Brain microvascular endothelial cell (primary cell): Measurements from ENCODE around the gene BAIAP2L1.
"Not testable (repeated sequence)": the region's sequence is repeated elsewhere in the genome, so short reads cannot be mapped to it uniquely, and the experiment has no call there.

Experiments used
- DNase-seq: peaks from one replicate; pipeline ENCODE4 v3.0.0-alpha.2; 2020
- H3K27ac ChIP-seq: fragments of 250-450 bp; sonication (Bioruptor Pico); 2 replicates; pipeline ENCODE4 v1.5.1; 2020; ENCODE audit warnings: mild to moderate bottlenecking, moderate library complexity
- H3K27me3 ChIP-seq: fragments of 250-450 bp; sonication (Bioruptor Pico); replicated peaks from 2 replicates; pipeline ENCODE4 v1.5.1; 2020; ENCODE audit warnings: mild to moderate bottlenecking
- H3K36me3 ChIP-seq: fragments of 250-450 bp; sonication (Bioruptor Pico); replicated peaks from 2 replicates; pipeline ENCODE4 v1.5.1; 2020; ENCODE audit warnings: mild to moderate bottlenecking
- H3K4me3 ChIP-seq: 2 replicates; pipeline ENCODE4 v1.5.1; 2011; ENCODE audit warnings: low read depth, mild to moderate bottlenecking, control low read depth, low read length, moderate library complexity
- CTCF ChIP-seq: IDR thresholded peaks from 2 replicates; pipeline ENCODE4 v1.5.1; 2011; ENCODE audit warnings: low read depth, mild to moderate bottlenecking, moderate library complexity, low read length, control low read depth, inconsistent platforms; ENCODE audit errors: missing control alignments
- in situ Hi-C: cut with HindIII; loops from 2 replicates; pipeline ENCODE4 v1.10.0; 2017; ENCODE audit warnings: low sequenced_read_pairs, low pct_ligation_motif_present

Gene BAIAP2L1

GRCh38 chr7:98394377-98394836 lies 6.5 kb downstream of the BAIAP2L1 start:
- peak overlapping the region; percentile 66 for H3K27ac ChIP-seq
- TF ChIP-seq CTCF: no peak
- no peaks in the 10 kb centered on the region for H3K36me3 ChIP-seq
- peak; percentile 81 for DNase-seq
- H3K27me3 ChIP-seq: no peaks in the 10 kb centered on the region
- in situ Hi-C loops: no loop called here
- H3K4me3 ChIP-seq: no peak overlapping the region

- H3K4me3 ChIP-seq: no peak overlapping the region
- no peak for TF ChIP-seq CTCF
- H3K27ac ChIP-seq: no peak overlapping the region
- in situ Hi-C loops: no loop called here
- no peaks in the 10 kb centered on the region for H3K36me3 ChIP-seq
- no peaks in the 10 kb centered on the region for H3K27me3 ChIP-seq
- DNase-seq: no peak
Measured at GRCh38 chr7:98387544-98388226, 13.2 kb downstream of the BAIAP2L1 start.

- no peaks in the 10 kb centered on the region for H3K27me3 ChIP-seq
- no peaks in the 10 kb centered on the region for H3K36me3 ChIP-seq
- H3K27ac ChIP-seq: no peak overlapping the region
- TF ChIP-seq CTCF: no peak
- no peak for DNase-seq
- in situ Hi-C loops: no loop called here
- H3K4me3 ChIP-seq: no peak overlapping the region
Measured at GRCh38 chr7:98387131-98387530, 13.8 kb downstream of the BAIAP2L1 start.

- H3K27ac ChIP-seq, H3K36me3 ChIP-seq, H3K4me3 ChIP-seq, in situ Hi-C loops, DNase-seq, H3K27me3 ChIP-seq: not testable (repeated sequence)
Measured at GRCh38 chr7:98385532-98385931, 15.4 kb downstream of the BAIAP2L1 start.

GRCh38 chr7:98378210-98378819 lies 22.6 kb downstream of the BAIAP2L1 start:
- Histone ChIP-seq H3K36me3 (no peaks in the 10 kb centered on the region), H3K27ac (no peak overlapping the region), H3K27me3 (no peaks in the 10 kb centered on the region), H3K4me3 (no peak overlapping the region)
- no peak for DNase-seq
- in situ Hi-C loops: no loop called here
- no peak for TF ChIP-seq CTCF

- in situ Hi-C loops: no loop called here
- Histone ChIP-seq H3K27me3 (no peaks in the 10 kb centered on the region), H3K27ac (no peak overlapping the region), H3K4me3 (no peak overlapping the region), H3K36me3 (no peaks in the 10 kb centered on the region)
- TF ChIP-seq CTCF: no peak
- DNase-seq: no peak
Measured at GRCh38 chr7:98376711-98377110, 24.2 kb downstream of the BAIAP2L1 start.
